ENCODE measurements around the gene HHATL. TPM values are rescaled to one million over a fixed set of nuclear protein-coding genes. Genes with fewer than 3 reads are reported as not detected.

Gene HHATL
- total and polyA plus RNA-seq, 2 of the 8 experiments (the other 6 are each of a cell fraction or from before 2014, with no cell fraction given) = 0.18 TPM; not detected in 1

GRCh38 chr3:42652611-42653302, 49.8 kb downstream of the HHATL start (continued):
- TF ChIP-seq TEAD4 (IDR thresholded peaks at IDR 0.05; ENCODE audit: low read depth, low read length) = no peak
- no peak for TF ChIP-seq BRCA1 (IDR thresholded peaks at IDR 0.05; ENCODE audit: low read depth, low read length)
- no peak for TF ChIP-seq TAF7 (optimal IDR thresholded peaks at IDR 0.05; ENCODE audit: borderline replicate concordance, low read depth, low read length)
- TF ChIP-seq POLR2AphosphoS5 (IDR thresholded peaks at IDR 0.05; ENCODE audit: low read depth, low read length) = no peak
- TF ChIP-seq SP2 (IDR thresholded peaks at IDR 0.05; ENCODE audit: low read length) = no peak
- TF ChIP-seq ASH2L (IDR thresholded peaks at IDR 0.05; ENCODE audit: low read length) = no peak
- TF ChIP-seq E2F6 (IDR thresholded peaks at IDR 0.05) = no peak
